Measurements from ENCODE around the gene VGLL2.

Gene VGLL2

DNA sequence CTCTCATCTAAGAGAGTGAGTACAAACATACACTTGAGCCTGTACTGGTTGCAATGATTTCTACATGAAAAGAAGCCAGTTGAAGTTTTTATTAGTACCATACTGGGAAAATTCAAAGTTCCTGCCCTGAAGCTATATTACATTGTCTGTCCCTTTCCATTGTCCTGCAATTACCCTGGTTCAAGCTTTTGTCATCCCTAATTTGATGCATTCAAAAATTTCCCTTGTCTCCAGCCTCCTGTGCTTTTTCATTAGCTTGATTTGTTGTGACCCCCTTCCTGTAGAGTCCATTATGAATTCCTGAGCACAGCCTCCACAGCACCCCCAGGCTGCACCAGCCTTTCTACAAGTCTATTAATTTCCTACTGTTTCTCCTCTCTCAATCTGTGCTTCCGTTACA is 46.4 kb downstream of the VGLL2 start:
- H3K4me2 ChIP-seq: no peak overlapping the region
- H3K27ac ChIP-seq: no peak overlapping the region
- no peak overlapping the region for H3K9ac ChIP-seq
- no peaks in the 10 kb centered on the region for H3K27me3 ChIP-seq
- no peaks in the 10 kb centered on the region for H3K36me3 ChIP-seq
- H3K9me3 ChIP-seq: no peaks in the 10 kb centered on the region
- TF ChIP-seq Cebpa-rat (IDR thresholded peaks at IDR 0.05): no peak
- no peak overlapping the region for H3K4me3 ChIP-seq
- H3K4me1 ChIP-seq: no peaks in the 10 kb centered on the region
- H4K20me1 ChIP-seq: no peaks in the 10 kb centered on the region

DNA sequence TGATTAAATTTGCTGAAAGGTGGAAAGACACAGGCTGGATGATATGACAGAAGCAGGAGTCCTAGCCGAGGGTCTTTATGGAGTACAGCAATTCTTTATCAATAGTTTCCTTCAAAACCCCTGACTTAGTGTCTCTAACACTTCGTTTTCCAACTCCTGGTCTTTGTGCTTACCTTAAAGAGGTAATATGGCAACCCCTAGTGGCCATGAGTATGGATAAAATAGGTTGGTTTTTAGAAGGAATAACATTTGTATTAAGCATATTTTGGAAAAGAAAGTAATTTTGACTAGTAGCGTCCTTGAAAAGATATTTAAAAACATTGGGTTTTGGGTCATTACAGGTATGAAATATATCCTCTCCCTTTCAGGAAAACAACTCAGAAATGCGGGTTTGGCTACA is 51.9 kb downstream of the VGLL2 start:
- no peaks in the 10 kb centered on the region for H4K20me1 ChIP-seq
- no peak for TF ChIP-seq Cebpa-rat (IDR thresholded peaks at IDR 0.05)
- no peaks in the 10 kb centered on the region for H3K27me3 ChIP-seq
- no peaks in the 10 kb centered on the region for H3K36me3 ChIP-seq
- H3K9me3 ChIP-seq: no peaks in the 10 kb centered on the region
- H3K4me2 ChIP-seq: no peak overlapping the region
- H3K9ac ChIP-seq: no peak overlapping the region
- H3K4me1 ChIP-seq: no peaks in the 10 kb centered on the region
- no peak overlapping the region for H3K4me3 ChIP-seq
- no peak overlapping the region for H3K27ac ChIP-seq

Data from BLaER1 (cell line).